KG1 (cell line): ENCODE data around the gene RHOT2.

Source experiments
- DNase-seq: peaks from one replicate; lab custom pipeline; 2025; lab: John Stamatoyannopoulos, UW

The RHOT2 gene

GRCh38 chr16:632486-633335 is 35.2 kb upstream of the RHOT2 start:
- DNase-seq: no peak

- no peak for DNase-seq
Observed at GRCh38 chr16:633336-634050, 34.4 kb upstream of the RHOT2 start.

DNA sequence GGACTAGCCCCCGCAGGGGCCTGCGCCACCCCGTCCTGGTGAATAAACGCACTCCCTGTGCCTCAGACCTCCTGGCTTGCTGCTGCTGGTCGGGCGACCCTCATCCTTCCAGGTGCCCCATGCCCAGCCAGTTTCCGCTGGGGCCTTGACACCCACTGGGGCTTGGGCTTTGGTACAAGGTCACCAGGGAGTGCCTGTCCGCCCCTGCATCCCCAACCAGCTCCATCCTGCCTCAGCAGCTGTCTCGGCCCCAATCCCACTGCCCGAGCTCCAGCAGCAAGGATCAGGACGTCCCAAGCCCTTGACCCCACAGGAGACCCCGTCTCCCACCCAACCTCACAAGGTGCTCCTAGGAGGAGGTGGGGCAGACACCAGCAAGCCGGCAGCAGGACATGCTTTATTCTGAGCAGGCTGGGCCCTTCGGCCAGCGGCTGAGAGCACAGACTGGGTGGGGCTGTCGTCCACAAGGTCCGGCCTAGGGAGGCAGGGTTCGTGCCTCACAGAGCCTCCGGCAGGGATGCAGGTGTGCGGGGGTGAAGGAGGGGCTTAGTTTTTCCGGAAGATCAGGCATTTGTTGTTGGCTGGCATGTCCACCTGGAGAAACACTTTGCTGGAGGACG is 33.8 kb upstream of the RHOT2 start:
- no peak for DNase-seq

DNA sequence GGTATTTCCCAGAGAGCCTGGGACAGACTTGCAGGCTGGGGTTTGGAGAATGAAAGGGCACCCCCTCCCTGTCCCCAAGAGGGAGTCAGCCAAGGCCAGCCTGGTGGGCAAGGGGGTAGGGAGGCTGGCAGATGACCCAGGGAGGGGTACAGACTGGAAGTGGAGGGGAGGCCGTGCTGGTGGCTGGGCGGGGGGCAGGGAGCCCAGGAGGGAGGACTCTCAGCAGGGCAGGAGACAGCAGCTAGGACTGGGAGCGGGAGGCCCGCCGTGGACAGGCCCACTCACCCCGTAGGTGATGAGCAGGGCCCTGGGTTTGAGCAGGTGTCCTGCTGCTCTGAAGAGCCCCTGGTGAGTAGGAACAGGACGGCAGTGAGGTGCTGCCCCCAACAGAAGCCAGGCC is 32.9 kb upstream of the RHOT2 start:
- DNase-seq: no peak

- DNase-seq: no peak
Observed at GRCh38 chr16:635573-636205, 32.2 kb upstream of the RHOT2 start.

- peak; percentile 80 for DNase-seq
Observed at GRCh38 chr16:636206-637080, 31.5 kb upstream of the RHOT2 start, which contains the start of gene METTL26. Gene METTL26 (minus strand): TSS chr16:636305. CDS start chr16:636290, 15 bp downstream.

GRCh38 chr16:637081-638018 is 30.6 kb upstream of the RHOT2 start:
- peak; percentile 76 for DNase-seq

DNA sequence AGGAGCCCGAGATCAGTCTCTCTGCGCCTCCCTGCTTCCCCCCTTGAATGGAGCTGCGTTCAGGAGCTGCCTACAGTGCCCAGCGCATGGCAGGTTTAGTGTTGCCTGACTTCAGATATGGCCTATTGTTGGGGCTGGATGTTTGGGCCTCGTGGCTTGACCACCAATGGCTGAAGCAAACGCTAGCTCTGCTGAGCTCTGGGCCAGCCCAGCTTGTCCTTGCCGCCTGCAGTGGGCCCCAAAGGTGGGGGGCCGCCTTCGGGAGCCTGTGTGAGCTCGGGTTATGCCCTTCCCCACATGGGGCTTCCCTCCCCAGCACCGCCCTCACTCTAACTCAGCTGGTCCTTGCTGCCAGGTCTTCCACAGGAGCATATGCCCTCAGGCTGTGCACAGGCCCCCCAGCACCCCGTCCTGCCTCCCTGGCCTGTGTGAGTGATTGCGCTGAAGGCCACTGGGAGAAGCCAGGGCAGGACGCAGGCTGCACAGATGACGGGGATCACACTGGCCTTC is 29.8 kb upstream of the RHOT2 start:
- no peak for DNase-seq

DNA sequence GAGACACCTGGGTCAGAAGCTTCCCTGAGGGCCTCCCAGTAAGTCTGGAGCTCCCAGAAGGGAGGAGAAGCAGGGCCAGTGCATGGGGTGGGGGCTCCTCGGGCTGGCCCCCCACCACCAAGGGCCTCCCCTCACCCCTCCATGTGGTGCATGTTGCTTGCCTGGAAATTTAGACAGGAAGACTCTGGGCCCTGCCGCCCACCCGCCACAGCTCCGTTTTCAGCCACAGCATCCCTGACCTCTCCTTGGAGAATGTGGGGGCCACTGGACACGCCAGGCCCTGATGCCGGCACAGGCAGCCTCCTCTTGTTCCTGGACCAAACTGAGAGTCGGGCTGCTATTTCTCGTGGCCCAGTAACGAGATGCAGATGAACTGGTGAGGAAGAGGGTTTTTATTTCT is 29.1 kb upstream of the RHOT2 start:
- no peak for DNase-seq

GRCh38 chr16:640614-641013 is 27.3 kb upstream of the RHOT2 start:
- no peak for DNase-seq

DNA sequence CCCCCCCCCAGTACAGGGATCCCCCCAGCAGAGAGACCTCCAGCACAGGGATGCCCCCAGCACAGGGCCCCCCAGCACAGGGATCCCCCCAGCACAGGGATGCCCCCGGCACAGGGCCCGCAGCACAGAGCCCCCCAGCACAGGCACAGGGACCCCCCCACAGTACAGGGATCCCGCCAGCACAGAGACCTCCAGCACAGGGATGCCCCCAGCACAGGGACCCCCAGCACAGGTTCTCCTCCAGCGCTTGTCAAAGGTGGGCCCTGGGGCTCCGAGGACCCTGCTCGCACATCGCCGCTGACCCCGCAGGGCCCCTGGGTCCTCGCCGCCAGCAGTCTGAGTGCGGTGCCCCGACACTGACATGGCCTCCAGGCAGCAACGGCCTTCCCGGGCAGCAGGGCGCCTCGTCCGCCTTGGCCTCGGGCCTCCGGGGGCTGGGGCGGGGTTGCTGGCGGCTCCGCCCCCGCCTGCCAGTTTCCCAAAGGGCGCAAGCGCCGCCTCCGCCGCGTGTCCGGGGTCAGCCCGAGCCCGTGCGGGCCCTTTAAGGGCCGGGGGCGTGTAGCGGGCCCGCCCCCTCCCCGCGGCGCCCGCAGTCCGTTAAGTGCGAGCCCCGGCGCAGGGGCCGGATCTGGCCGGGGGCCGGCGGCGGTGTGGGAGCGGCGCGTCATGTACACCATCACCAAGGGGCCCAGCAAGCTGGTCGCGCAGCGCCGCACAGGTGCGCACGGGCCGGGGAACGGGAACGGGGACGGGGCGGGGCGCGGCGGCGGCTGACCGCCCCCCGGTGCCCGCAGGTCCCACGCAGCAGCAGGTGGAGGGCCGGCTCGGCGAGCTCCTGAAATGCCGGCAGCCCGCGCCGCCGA is 26.4 kb upstream of the RHOT2 start, which contains the start of gene MCRIP2:
Gene MCRIP2, plus strand, starts transcription at position 503 of the 863 bp plus-strand sequence. Its CDS starts 164 bp downstream, at position 667.
- DNase-seq: peak; percentile 42

DNA sequence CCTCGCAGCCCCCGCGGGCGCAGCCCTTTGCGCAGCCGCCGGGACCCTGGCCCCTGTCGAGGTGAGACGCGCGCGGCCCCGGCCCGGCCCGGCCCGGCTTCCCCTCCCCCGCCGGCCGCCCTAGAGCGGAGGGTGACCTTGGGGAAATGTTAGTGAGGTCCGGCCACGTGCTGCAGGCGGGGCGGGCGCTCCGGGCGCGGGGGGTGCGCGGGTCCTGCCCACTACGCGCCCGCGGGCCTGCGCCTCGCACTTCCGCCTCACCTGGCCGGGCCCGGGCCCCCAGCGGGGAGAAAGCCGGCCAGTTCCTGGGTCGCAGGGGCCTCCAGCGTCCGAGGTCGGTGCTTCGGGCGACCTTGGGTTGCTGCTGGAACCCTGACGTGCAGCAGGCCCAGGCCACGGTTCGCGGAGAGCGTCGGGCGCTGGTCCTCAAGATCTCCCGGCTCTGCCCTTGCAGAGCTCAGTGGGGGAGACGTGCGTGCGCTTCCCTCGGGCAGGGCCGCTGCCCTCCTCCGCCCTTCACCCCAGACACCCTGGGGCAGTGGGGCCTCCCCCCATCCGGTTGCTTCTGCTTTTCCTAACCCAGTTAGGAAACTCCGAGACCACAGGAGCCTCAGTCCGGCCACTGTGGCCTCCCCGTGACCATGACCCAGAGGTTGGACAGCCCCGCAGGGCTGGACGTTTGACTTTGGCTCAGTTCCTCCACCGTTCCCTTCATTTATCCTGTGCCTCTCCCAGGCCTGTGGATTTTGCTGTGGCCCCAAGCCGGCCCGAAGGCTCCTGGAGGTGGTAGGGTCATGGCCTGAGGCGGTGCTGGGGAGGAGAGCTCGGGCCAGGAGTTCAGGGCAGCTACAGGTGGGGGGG is 25.5 kb upstream of the RHOT2 start:
- no peak for DNase-seq

DNA sequence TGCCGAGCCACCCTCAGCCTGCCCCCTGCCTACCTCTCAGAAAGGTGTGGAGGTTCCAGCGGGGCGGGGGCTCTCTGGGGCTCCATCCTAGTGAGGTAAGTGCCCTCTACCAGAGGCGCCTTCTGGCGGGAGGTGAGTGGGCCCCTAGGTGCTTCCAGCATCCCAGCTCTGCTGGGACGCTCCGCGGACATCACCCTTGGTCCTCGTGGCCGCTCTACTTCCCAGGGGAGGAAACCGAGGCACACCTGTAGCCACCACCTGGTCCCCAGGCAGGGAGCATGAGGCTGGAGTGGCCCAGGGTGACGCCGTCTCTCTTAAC is 24.9 kb upstream of the RHOT2 start:
- DNase-seq: no peak

GRCh38 chr16:644556-644955 is 23.4 kb upstream of the RHOT2 start:
- DNase-seq: no peak

GRCh38 chr16:645852-646678 is 21.9 kb upstream of the RHOT2 start:
- no peak for DNase-seq

DNA sequence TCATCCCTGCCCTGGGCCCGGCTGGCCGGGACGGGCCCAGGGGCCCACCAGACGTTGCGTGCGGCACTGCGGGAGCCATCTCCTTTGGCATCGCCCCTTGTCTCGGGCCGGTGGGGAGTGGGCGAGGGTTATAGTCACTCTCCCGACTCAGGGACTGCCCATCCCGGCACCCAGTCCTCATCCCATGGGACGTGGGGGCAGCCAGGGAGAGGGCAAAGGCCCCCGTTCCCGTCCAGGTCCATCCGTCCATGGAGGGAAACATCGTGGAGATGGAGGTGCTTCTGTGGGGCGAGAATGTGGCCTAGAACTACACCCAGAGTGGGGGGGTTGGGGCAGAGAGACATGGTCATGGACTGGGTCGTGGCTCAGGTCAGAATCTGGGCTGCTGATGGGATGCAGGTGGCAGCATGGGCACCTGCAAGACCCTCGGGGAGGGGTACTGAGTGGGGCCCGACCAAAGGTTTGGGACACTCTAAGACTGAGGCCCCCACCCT is 21.2 kb upstream of the RHOT2 start:
- no peak for DNase-seq
